H9 (cell line): ENCODE results near the gene TAGLN. TPM values are rescaled to one million over a fixed set of nuclear protein-coding genes. Genes with fewer than 3 reads are reported as not detected.

Experiments
- DNase-seq: peaks from one replicate; pipeline ENCODE4 v3.0.0-alpha.2; 2017
- H2AFZ ChIP-seq: one replicate; pipeline ENCODE4 v1.6.1; 2013; ENCODE audit warnings: mild to moderate bottlenecking, low read length, control low read depth, moderate library complexity
- H2AK5ac ChIP-seq: 2 replicates; pipeline ENCODE4 v1.6.1; 2013; ENCODE audit warnings: low read length, control low read depth, mixed read lengths; ENCODE audit not compliant: insufficient read length
- H2BK120ac ChIP-seq: one replicate; pipeline ENCODE4 v1.6.1; 2013; ENCODE audit warnings: low read depth, mild to moderate bottlenecking, low read length, control low read depth, inconsistent platforms; ENCODE audit not compliant: poor library complexity, severe bottlenecking
- H2BK12ac ChIP-seq: 2 replicates; pipeline ENCODE4 v1.6.1; 2013; ENCODE audit warnings: low read length, control low read depth, mixed read lengths, low read depth; ENCODE audit not compliant: insufficient read length
- H2BK15ac ChIP-seq: 2 replicates; pipeline ENCODE4 v1.6.1; 2013; ENCODE audit warnings: low read depth, low read length, control low read depth
- H2BK20ac ChIP-seq: one replicate; pipeline ENCODE4 v1.6.1; 2013; ENCODE audit warnings: low read depth, mild to moderate bottlenecking, low read length, control low read depth, inconsistent platforms; ENCODE audit not compliant: poor library complexity, severe bottlenecking
- H2BK5ac ChIP-seq: 2 replicates; pipeline ENCODE4 v1.6.1; 2013; ENCODE audit warnings: low read length, control low read depth, mixed read lengths; ENCODE audit not compliant: insufficient read length
- H3K14ac ChIP-seq: 2 replicates; pipeline ENCODE4 v1.6.1; 2013; ENCODE audit warnings: low read length, control low read depth; ENCODE audit not compliant: insufficient read depth
- H3K18ac ChIP-seq: 2 replicates; pipeline ENCODE4 v1.6.1; 2013; ENCODE audit warnings: low read depth, mild to moderate bottlenecking, mixed read lengths, low read length, control low read depth; ENCODE audit not compliant: insufficient read length
- H3K23ac ChIP-seq: 2 replicates; pipeline ENCODE4 v1.6.1; 2013; ENCODE audit warnings: low read length, control low read depth, mixed read lengths, low read depth; ENCODE audit not compliant: insufficient read length
- H3K23me2 ChIP-seq: 2 replicates; pipeline ENCODE4 v1.6.1; 2013; ENCODE audit warnings: low read depth, mild to moderate bottlenecking, mixed read lengths, low read length, control low read depth; ENCODE audit not compliant: insufficient read length, poor library complexity, severe bottlenecking
- H3K27ac ChIP-seq: 2 replicates; pipeline ENCODE4 v1.5.1; 2013; ENCODE audit warnings: low read length, control low read depth, mixed read lengths, low read depth; ENCODE audit not compliant: insufficient read length
- H3K27me3 ChIP-seq: 2 replicates; pipeline ENCODE4 v1.6.1; 2013; ENCODE audit warnings: low read length, control low read depth, inconsistent platforms; ENCODE audit not compliant: insufficient read depth
- H3K4ac ChIP-seq: 2 replicates; pipeline ENCODE4 v1.6.1; 2013; ENCODE audit warnings: low read depth, mild to moderate bottlenecking, control low read depth, inconsistent platforms, low read length, moderate library complexity
- H3K4me1 ChIP-seq: 2 replicates; pipeline ENCODE4 v1.6.1; 2013; ENCODE audit warnings: low read length, control low read depth, inconsistent platforms; ENCODE audit not compliant: insufficient read depth
- H3K4me2 ChIP-seq: 2 replicates; pipeline ENCODE4 v1.6.1; 2013; ENCODE audit warnings: low read length, control low read depth, mixed read lengths; ENCODE audit not compliant: insufficient read length, insufficient read depth
- H3K56ac ChIP-seq: 2 replicates; pipeline ENCODE4 v1.6.1; 2013; ENCODE audit warnings: low read depth, mild to moderate bottlenecking, mixed read lengths, low read length, control low read depth; ENCODE audit not compliant: insufficient read length
- H3K79me1 ChIP-seq: 2 replicates; pipeline ENCODE4 v1.6.1; 2013; ENCODE audit warnings: low read depth, mild to moderate bottlenecking, moderate library complexity, low read length, control low read depth, inconsistent platforms; ENCODE audit not compliant: insufficient read depth, poor library complexity, severe bottlenecking
- H3K79me2 ChIP-seq: 2 replicates; pipeline ENCODE4 v1.6.1; 2013; ENCODE audit warnings: low read length, control low read depth, inconsistent platforms; ENCODE audit not compliant: insufficient read depth
- H3K9ac ChIP-seq: 2 replicates; pipeline ENCODE4 v1.6.1; 2013; ENCODE audit warnings: low read length, control low read depth, mixed read lengths; ENCODE audit not compliant: insufficient read length; ENCODE audit errors: extremely low read depth
- H3K9me3 ChIP-seq: one replicate; pipeline ENCODE4 v1.6.1; 2013; ENCODE audit warnings: low read depth, low read length, inconsistent platforms; ENCODE audit not compliant: control insufficient read depth
- H3T11ph ChIP-seq: one replicate; pipeline ENCODE4 v1.6.1; 2013; ENCODE audit warnings: mild to moderate bottlenecking, low read length, control low read depth, inconsistent platforms
- H4K20me1 ChIP-seq: one replicate; pipeline ENCODE4 v1.6.1; 2013; ENCODE audit not compliant: control insufficient read depth, insufficient read length, insufficient read depth
- H4K5ac ChIP-seq: 2 replicates; pipeline ENCODE4 v1.6.1; 2013; ENCODE audit warnings: low read depth, mild to moderate bottlenecking, mixed read lengths, low read length, control low read depth; ENCODE audit not compliant: insufficient read length
- H4K8ac ChIP-seq: replicated peaks from 2 replicates; pipeline ENCODE4 v1.6.1; 2013; ENCODE audit warnings: low read length, control low read depth, mixed read lengths, low read depth; ENCODE audit not compliant: insufficient read length
- H4K91ac ChIP-seq: 2 replicates; pipeline ENCODE4 v1.6.1; 2013; ENCODE audit warnings: low read depth, mild to moderate bottlenecking, moderate library complexity, mixed read lengths, low read length, control low read depth; ENCODE audit not compliant: insufficient read length
- H3K27ac Mint-ChIP-seq, 3 experiments: 2 replicates in 2 of 3; 3 replicates in 1 of 3; pipeline ENCODE4 v1.8.0; 2020 to 2021; ENCODE audit warnings: mixed read lengths in 3 of 3, mild to moderate bottlenecking in 1 of 3, moderate library complexity in 1 of 3
- H3K27me3 Mint-ChIP-seq: 2 replicates; pipeline ENCODE4 v1.8.0; 2021; ENCODE audit warnings: low read depth, mild to moderate bottlenecking, moderate library complexity, mixed read lengths
- H3K36me3 Mint-ChIP-seq, 3 experiments: 2 replicates in 2 of 3; 3 replicates in 1 of 3; pipeline ENCODE4 v1.8.0; 2020 to 2021; ENCODE audit warnings: low read depth in 3 of 3, mixed read lengths in 3 of 3; ENCODE audit not compliant: insufficient read depth in 1 of 3
- H3K4me1 Mint-ChIP-seq, 2 experiments: 2 replicates each; pipeline ENCODE4 v1.8.0; 2020; ENCODE audit warnings: mixed read lengths in 2 of 2
- H3K4me3 Mint-ChIP-seq, 2 experiments: 2 replicates in 1 of 2; 3 replicates in 1 of 2; pipeline ENCODE4 v1.8.0; 2020 to 2021; ENCODE audit warnings: mild to moderate bottlenecking in 2 of 2, mixed read lengths in 2 of 2, moderate library complexity in 1 of 2
- H3K9me3 Mint-ChIP-seq, 2 experiments: 2 replicates in 1 of 2; 3 replicates in 1 of 2; pipeline ENCODE4 v1.8.0; 2020; ENCODE audit warnings: mild to moderate bottlenecking in 2 of 2, mixed read lengths in 2 of 2, moderate library complexity in 1 of 2
- WGBS: extraction: QIAGEN DNeasy Blood & Tissue Kit; methylation state at CpG from one replicate; pipeline ENCODE4 v1.1.7; 2013; ENCODE audit warnings: missing lambda C conversion rate, low lambda C conversion rate, mixed read lengths; ENCODE audit not compliant: insufficient read length; ENCODE audit errors: extremely low coverage; 5-methylcytosine and 5-hydroxymethylcytosine counted together
- total RNA-seq: library from RNA; stranded (reverse); gene quantifications from 2 replicates; pipeline ENCODE4 v1.2.1, GENCODE V29; 2021
- TF ChIP-seq, protein P1 (sequence below): fragments of 200-600 bp; sonication (generic); conservative IDR thresholded peaks from 3 replicates; pipeline ENCODE4 v1.8.0; 2021; ENCODE audit warnings: antibody characterized with exemption, mild to moderate bottlenecking

Gene TAGLN
- total RNA-seq, 1 experiment from 2014 or later = 176 TPM

DNA sequence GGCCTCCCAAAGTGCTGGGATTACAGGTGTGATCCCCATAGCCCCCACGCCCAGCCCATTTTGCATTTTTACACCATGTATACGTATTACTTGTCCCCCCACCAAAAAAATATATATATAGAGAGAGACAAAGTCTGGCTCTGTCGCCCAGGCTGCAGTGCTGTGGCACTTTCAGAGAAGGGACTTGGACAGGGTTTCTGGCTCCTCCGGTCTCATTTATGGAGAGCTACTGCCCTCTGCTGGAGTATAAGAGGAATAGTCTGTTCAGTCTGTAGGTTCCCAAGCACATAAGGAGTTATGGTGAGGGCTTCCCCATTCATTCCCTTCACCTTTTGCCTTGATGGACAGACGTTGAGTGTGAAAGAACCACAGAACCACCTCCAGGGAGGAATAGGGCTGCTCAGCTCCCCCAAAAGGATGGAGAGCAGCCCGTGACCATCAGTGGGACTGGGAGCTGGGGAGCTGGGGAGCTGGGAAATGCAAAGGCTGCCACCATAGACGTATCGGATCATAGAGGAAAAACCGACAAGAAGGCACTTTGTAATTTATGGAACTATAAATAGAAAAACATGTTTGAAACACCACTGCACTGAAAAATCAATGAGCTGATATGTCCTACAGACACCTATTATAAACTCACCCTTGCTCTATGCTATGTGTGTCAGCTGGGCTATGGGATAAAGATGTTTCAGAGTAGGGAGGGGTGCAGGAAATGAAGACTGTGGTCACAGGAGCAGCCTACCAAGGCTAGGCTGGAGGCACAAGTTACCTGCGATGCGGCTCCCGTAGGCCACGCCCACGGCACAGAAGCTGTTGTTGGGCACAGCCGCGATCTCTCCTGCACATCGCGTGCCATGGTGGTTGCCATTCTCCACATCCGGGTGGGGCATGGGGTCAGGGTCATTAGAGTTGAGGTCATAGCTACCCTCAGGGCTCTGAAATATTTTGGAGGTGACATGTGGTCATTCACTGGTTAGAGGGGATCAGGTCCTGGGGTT, 27.5 kb downstream of the TAGLN start:
- Histone ChIP-seq H3K79me1 (no peaks in the 10 kb centered on the region), H4K20me1 (no peaks in the 10 kb centered on the region), H2AFZ (no peak overlapping the region), H3K14ac (no peak overlapping the region), H2BK20ac (no peak overlapping the region), H3K23me2 (peaks cover 5% of the 10 kb centered on the region), H2BK5ac (no peak overlapping the region), H3K23ac (no peak overlapping the region), H2AK5ac (no peak overlapping the region), H4K5ac (no peak overlapping the region), H3K9me3 (no peaks in the 10 kb centered on the region), H3K4ac (no peak overlapping the region), H2BK15ac (no peak overlapping the region), H3K27ac (no peak overlapping the region), H3K4me2 (no peak overlapping the region), H3K4me1 (no peaks in the 10 kb centered on the region), H4K8ac (no peak overlapping the region), H3K56ac (no peak overlapping the region), H3K27me3 (no peaks in the 10 kb centered on the region), H3T11ph (no peak overlapping the region), H3K18ac (no peak overlapping the region), H2BK120ac (no peak overlapping the region), H2BK12ac (no peak overlapping the region), H3K9ac (no peak overlapping the region), H4K91ac (no peak overlapping the region), H3K79me2 (no peaks in the 10 kb centered on the region)
- peak; percentile 52 for DNase-seq
- Mint-ChIP-seq H3K36me3 (peaks cover 6 to 64% (median 25%) of the 10 kb centered on the region in 3 experiments; a peak in 6 of 7 replicates), H3K9me3 (no peaks in the 10 kb centered on the region), H3K27me3 (no peaks in the 10 kb centered on the region), H3K27ac (no peak overlapping the region; a peak in 1 of 7 replicates), H3K4me3 (peak overlapping the region in 1 of 2 experiments; percentile 23; a peak in 1 of 5 replicates), H3K4me1 (peaks cover 14 to 17% of the 10 kb centered on the region in 2 experiments)
- WGBS = no CpG with 5 or more reads among the region's 19 CpGs
- TF ChIP-seq, protein P1, sequence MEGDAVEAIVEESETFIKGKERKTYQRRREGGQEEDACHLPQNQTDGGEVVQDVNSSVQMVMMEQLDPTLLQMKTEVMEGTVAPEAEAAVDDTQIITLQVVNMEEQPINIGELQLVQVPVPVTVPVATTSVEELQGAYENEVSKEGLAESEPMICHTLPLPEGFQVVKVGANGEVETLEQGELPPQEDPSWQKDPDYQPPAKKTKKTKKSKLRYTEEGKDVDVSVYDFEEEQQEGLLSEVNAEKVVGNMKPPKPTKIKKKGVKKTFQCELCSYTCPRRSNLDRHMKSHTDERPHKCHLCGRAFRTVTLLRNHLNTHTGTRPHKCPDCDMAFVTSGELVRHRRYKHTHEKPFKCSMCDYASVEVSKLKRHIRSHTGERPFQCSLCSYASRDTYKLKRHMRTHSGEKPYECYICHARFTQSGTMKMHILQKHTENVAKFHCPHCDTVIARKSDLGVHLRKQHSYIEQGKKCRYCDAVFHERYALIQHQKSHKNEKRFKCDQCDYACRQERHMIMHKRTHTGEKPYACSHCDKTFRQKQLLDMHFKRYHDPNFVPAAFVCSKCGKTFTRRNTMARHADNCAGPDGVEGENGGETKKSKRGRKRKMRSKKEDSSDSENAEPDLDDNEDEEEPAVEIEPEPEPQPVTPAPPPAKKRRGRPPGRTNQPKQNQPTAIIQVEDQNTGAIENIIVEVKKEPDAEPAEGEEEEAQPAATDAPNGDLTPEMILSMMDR = peak; percentile 87
